ENCODE measurements around the gene OR5T1. TPM values are rescaled to one million over a fixed set of nuclear protein-coding genes. Genes with fewer than 3 reads are reported as not detected.

The OR5T1 gene
- not detected in 2 replicates for total RNA-seq

DNA sequence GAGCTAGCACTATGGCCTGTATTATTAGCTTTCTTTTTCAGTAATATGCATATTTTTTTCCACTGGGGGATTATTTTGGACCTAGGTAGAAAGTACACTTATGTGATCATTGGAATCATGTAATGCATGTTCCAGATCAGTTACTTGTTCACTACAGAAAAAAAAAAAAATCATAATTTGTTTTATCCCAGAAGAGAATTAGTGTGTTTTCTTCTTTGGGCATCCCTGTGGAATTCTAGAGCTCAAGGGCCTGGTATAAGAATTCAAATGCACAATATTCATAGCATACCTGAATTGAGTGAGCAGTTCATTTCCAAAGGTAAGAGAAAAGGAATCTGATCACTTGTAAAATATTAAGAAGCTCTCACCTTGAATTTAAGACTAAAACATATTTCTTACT is at the start of gene OR5T1:
Gene OR5T1, plus strand, starts transcription at position 301 of the 400 bp plus-strand sequence. CDS start 1,485 bp downstream, outside the sequence.
- no peaks in the 10 kb centered on the region for H3K27me3 ChIP-seq (ENCODE audit: insufficient read depth, low read length)
- no peak within 1 kb of the TSS for H3K27ac ChIP-seq (ENCODE audit: low read depth, low read length)
- no peak within 1 kb of the TSS for H2AFZ ChIP-seq (ENCODE audit: low read length)
- no peaks in the 10 kb centered on the region for H3K4me1 ChIP-seq (ENCODE audit: insufficient read depth, low read length)
- no peaks in the 10 kb centered on the region for H3K9me3 ChIP-seq (ENCODE audit: low read depth, low read length)
- no peak within 1 kb of the TSS for H3K4me2 ChIP-seq (ENCODE audit: insufficient read depth, low read length)
- no peaks in the 10 kb centered on the region for H3K79me2 ChIP-seq (ENCODE audit: insufficient read depth, low read length)
- H4K20me1 ChIP-seq (ENCODE audit: insufficient read depth, low read length): no peaks in the 10 kb centered on the region
- TF ChIP-seq, protein P1, sequence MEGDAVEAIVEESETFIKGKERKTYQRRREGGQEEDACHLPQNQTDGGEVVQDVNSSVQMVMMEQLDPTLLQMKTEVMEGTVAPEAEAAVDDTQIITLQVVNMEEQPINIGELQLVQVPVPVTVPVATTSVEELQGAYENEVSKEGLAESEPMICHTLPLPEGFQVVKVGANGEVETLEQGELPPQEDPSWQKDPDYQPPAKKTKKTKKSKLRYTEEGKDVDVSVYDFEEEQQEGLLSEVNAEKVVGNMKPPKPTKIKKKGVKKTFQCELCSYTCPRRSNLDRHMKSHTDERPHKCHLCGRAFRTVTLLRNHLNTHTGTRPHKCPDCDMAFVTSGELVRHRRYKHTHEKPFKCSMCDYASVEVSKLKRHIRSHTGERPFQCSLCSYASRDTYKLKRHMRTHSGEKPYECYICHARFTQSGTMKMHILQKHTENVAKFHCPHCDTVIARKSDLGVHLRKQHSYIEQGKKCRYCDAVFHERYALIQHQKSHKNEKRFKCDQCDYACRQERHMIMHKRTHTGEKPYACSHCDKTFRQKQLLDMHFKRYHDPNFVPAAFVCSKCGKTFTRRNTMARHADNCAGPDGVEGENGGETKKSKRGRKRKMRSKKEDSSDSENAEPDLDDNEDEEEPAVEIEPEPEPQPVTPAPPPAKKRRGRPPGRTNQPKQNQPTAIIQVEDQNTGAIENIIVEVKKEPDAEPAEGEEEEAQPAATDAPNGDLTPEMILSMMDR (IDR thresholded peaks at IDR 0.05; ENCODE audit: extremely low read depth, low read depth, low read length): no peak
- no peak for DNase-seq (ENCODE audit: insufficient read length, low spot score, missing footprints)
- no peaks in the 10 kb centered on the region for H3K36me3 ChIP-seq (ENCODE audit: insufficient read depth, low read length)
- no peak within 1 kb of the TSS for H3K4me3 ChIP-seq (ENCODE audit: insufficient read depth, low read length)

DNA sequence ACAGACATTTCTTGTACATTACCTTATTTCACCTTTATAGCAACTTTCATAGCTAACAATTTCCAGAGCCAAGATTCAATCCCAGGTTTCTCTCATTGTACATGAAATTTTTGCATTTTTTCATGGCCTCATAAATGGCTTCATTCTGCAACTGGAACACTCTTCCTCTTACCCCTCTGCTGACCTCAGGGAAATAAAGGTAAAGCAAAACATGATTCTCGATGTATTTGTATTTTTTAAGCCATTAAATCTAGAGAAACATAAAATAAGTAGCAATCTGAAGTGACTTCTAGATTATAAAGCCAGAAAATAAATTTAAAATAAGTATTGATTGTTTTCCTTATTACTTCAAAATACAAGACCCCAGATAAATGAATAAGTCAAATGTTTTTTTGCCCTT is 39.8 kb upstream of the OR5T1 start, which contains the start of gene OR5T2:
Gene OR5T2, minus strand, starts transcription at position 101 of the 400 bp plus-strand sequence. CDS start 1,193 bp downstream, outside the sequence.
- Histone ChIP-seq H3K27ac (ENCODE audit: low read depth, low read length) (no peak within 1 kb of the TSS), H2AFZ (ENCODE audit: low read length) (no peak within 1 kb of the TSS), H4K20me1 (ENCODE audit: insufficient read depth, low read length) (no peaks in the 10 kb centered on the region), H3K27me3 (ENCODE audit: insufficient read depth, low read length) (no peaks in the 10 kb centered on the region), H3K4me1 (ENCODE audit: insufficient read depth, low read length) (no peaks in the 10 kb centered on the region), H3K9me3 (ENCODE audit: low read depth, low read length) (no peaks in the 10 kb centered on the region), H3K4me2 (ENCODE audit: insufficient read depth, low read length) (no peak within 1 kb of the TSS), H3K4me3 (ENCODE audit: insufficient read depth, low read length) (no peak within 1 kb of the TSS), H3K79me2 (ENCODE audit: insufficient read depth, low read length) (no peaks in the 10 kb centered on the region), H3K36me3 (ENCODE audit: insufficient read depth, low read length) (no peaks in the 10 kb centered on the region)
- TF ChIP-seq, protein P1 (IDR thresholded peaks at IDR 0.05; ENCODE audit: extremely low read depth, low read depth, low read length): no peak
- no peak for DNase-seq (ENCODE audit: insufficient read length, low spot score, missing footprints)

DNA sequence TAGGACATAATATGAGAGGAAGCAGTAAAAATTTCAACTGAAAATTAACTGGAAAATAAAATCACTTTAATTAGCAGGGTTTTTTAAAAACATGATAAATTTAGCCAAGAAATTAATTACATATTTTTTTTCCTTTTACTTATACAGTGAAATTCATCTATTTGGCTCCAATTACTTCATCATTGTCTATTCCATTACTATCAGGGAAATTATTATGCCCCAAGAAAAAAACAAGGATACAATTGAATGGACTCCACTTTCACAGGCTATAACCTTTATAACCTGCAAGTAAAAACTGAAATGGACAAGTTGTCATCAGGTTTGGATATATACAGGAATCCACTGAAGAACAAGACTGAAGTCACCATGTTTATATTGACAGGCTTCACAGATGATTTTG is 22.0 kb upstream of the OR5T1 start, which contains the start of gene OR5T3:
Gene OR5T3, plus strand, starts transcription at position 301 of the 400 bp plus-strand sequence. Its CDS starts 0 bp downstream, at position 301.
- TF ChIP-seq, protein P1 (IDR thresholded peaks at IDR 0.05; ENCODE audit: extremely low read depth, low read depth, low read length): no peak
- H4K20me1 ChIP-seq (ENCODE audit: insufficient read depth, low read length): no peaks in the 10 kb centered on the region
- no peaks in the 10 kb centered on the region for H3K27me3 ChIP-seq (ENCODE audit: insufficient read depth, low read length)
- H3K36me3 ChIP-seq (ENCODE audit: insufficient read depth, low read length): no peaks in the 10 kb centered on the region
- no peaks in the 10 kb centered on the region for H3K79me2 ChIP-seq (ENCODE audit: insufficient read depth, low read length)
- no peak within 1 kb of the TSS for H2AFZ ChIP-seq (ENCODE audit: low read length)
- H3K9me3 ChIP-seq (ENCODE audit: low read depth, low read length): no peaks in the 10 kb centered on the region
- no peaks in the 10 kb centered on the region for H3K4me1 ChIP-seq (ENCODE audit: insufficient read depth, low read length)
- no peak within 1 kb of the TSS for H3K27ac ChIP-seq (ENCODE audit: low read depth, low read length)
- H3K4me3 ChIP-seq (ENCODE audit: insufficient read depth, low read length): no peak within 1 kb of the TSS
- no peak within 1 kb of the TSS for H3K4me2 ChIP-seq (ENCODE audit: insufficient read depth, low read length)
- DNase-seq (ENCODE audit: insufficient read length, low spot score, missing footprints): no peak

DNA sequence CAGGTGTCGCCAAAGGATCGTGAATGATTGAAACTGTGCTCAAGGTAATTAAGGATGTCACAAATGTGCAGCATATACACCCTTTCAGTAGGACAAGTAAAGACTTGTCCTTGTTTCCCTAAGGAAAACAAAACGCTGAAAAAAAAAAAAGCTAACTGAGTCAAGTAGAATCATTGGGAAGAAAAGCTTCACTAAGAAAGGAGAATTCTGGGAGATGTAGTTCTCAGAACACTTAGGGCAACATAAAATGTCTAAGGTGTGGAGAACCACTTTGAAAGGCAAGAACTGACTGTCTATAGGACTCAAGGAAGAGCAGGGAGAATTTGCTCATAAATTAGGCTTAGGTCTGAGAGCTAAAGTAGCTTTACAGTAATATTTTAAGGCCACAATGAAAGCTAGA is 2.9 kb upstream of the OR5T1 start:
- Histone ChIP-seq H3K4me3 (ENCODE audit: insufficient read depth, low read length) (no peak overlapping the region), H3K36me3 (ENCODE audit: insufficient read depth, low read length) (no peaks in the 10 kb centered on the region), H3K4me2 (ENCODE audit: insufficient read depth, low read length) (no peak overlapping the region), H3K79me2 (ENCODE audit: insufficient read depth, low read length) (no peaks in the 10 kb centered on the region), H2AFZ (ENCODE audit: low read length) (no peak overlapping the region), H4K20me1 (ENCODE audit: insufficient read depth, low read length) (no peaks in the 10 kb centered on the region), H3K27ac (ENCODE audit: low read depth, low read length) (no peak overlapping the region), H3K9me3 (ENCODE audit: low read depth, low read length) (no peaks in the 10 kb centered on the region), H3K4me1 (ENCODE audit: insufficient read depth, low read length) (no peaks in the 10 kb centered on the region), H3K27me3 (ENCODE audit: insufficient read depth, low read length) (no peaks in the 10 kb centered on the region)
- TF ChIP-seq, protein P1 (IDR thresholded peaks at IDR 0.05; ENCODE audit: extremely low read depth, low read depth, low read length): no peak
- DNase-seq (ENCODE audit: insufficient read length, low spot score, missing footprints): no peak

Measured in osteoblast (primary cell).